Measurements from ENCODE around the gene SLC5A11. TPM values are rescaled to one million over a fixed set of nuclear protein-coding genes. Genes with fewer than 3 reads are reported as not detected.

The SLC5A11 gene
- total RNA-seq, 1 experiment from 2014 or later = 0.47 TPM

DNA sequence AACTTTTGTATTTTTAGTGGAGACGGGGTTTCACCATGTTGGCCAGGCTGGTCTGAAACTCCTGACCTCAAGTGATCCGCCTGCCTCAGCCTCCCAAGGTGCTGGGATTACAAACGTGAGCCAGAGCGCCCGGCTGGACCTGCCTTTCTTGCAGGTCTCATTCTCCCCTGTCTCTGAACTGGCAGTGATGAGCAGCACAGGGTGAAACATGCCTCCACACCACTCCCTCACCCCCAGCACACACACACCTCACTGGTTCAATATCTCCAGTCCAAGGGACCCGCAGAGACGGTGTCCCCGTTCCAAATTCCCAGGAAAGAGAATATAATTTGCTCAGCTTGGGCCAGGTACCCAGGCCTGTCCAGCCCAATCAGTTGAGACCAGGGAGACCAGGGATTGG, 23.3 kb downstream of the SLC5A11 start:
- POLR2A ChIA-PET = no interaction called here
- Histone ChIP-seq H3K4me3 (replicated peaks in 1 of 2; ENCODE audit: low read depth in 1 of 2, low read length in 2 of 2) (no peak overlapping the region), H4K20me1 (ENCODE audit: insufficient read depth) (no peaks in the 10 kb centered on the region), H3K9me3 (ENCODE audit: control insufficient read depth in 1 of 2, insufficient read depth in 1 of 2, low read depth in 1 of 2, low read length in 2 of 2) (no peaks in the 10 kb centered on the region), H3K27ac (ENCODE audit: low read depth, low read length) (no peak overlapping the region), H3K9ac (ENCODE audit: low read length) (no peak overlapping the region), H3K79me2 (ENCODE audit: insufficient read depth, low read length) (no peaks in the 10 kb centered on the region), H3K4me1 (ENCODE audit: control insufficient read depth in 1 of 2, insufficient read depth in 2 of 2, low read length in 2 of 2) (no peaks in the 10 kb centered on the region), H3K9me2 (ENCODE audit: insufficient read depth) (no peaks in the 10 kb centered on the region), H3K4me2 (ENCODE audit: low read length) (no peak overlapping the region), H2AFZ (ENCODE audit: low read depth, low read length, poor library complexity, severe bottlenecking) (no peak overlapping the region), H3K27me3 (ENCODE audit: insufficient read depth, low read length) (no peaks in the 10 kb centered on the region), H3K36me3 (ENCODE audit: control insufficient read depth in 1 of 2, insufficient read depth in 2 of 2, low read length in 2 of 2) (no peaks in the 10 kb centered on the region)
- DNase-seq (ENCODE audit: low read depth, low spot score) = no peak
- TF ChIP-seq CBX3 (IDR thresholded peaks at IDR 0.05; ENCODE audit: low read depth) = no peak
- TF ChIP-seq, protein P1, sequence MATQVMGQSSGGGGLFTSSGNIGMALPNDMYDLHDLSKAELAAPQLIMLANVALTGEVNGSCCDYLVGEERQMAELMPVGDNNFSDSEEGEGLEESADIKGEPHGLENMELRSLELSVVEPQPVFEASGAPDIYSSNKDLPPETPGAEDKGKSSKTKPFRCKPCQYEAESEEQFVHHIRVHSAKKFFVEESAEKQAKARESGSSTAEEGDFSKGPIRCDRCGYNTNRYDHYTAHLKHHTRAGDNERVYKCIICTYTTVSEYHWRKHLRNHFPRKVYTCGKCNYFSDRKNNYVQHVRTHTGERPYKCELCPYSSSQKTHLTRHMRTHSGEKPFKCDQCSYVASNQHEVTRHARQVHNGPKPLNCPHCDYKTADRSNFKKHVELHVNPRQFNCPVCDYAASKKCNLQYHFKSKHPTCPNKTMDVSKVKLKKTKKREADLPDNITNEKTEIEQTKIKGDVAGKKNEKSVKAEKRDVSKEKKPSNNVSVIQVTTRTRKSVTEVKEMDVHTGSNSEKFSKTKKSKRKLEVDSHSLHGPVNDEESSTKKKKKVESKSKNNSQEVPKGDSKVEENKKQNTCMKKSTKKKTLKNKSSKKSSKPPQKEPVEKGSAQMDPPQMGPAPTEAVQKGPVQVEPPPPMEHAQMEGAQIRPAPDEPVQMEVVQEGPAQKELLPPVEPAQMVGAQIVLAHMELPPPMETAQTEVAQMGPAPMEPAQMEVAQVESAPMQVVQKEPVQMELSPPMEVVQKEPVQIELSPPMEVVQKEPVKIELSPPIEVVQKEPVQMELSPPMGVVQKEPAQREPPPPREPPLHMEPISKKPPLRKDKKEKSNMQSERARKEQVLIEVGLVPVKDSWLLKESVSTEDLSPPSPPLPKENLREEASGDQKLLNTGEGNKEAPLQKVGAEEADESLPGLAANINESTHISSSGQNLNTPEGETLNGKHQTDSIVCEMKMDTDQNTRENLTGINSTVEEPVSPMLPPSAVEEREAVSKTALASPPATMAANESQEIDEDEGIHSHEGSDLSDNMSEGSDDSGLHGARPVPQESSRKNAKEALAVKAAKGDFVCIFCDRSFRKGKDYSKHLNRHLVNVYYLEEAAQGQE (IDR thresholded peaks at IDR 0.05; ENCODE audit: low read depth) = no peak
- no peak for TF ChIP-seq FOSL1 (IDR thresholded peaks at IDR 0.05; ENCODE audit: low read depth)
- TF ChIP-seq, protein P2, sequence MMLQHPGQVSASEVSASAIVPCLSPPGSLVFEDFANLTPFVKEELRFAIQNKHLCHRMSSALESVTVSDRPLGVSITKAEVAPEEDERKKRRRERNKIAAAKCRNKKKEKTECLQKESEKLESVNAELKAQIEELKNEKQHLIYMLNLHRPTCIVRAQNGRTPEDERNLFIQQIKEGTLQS (IDR thresholded peaks at IDR 0.05) = no peak
- TF ChIP-seq, protein P3, sequence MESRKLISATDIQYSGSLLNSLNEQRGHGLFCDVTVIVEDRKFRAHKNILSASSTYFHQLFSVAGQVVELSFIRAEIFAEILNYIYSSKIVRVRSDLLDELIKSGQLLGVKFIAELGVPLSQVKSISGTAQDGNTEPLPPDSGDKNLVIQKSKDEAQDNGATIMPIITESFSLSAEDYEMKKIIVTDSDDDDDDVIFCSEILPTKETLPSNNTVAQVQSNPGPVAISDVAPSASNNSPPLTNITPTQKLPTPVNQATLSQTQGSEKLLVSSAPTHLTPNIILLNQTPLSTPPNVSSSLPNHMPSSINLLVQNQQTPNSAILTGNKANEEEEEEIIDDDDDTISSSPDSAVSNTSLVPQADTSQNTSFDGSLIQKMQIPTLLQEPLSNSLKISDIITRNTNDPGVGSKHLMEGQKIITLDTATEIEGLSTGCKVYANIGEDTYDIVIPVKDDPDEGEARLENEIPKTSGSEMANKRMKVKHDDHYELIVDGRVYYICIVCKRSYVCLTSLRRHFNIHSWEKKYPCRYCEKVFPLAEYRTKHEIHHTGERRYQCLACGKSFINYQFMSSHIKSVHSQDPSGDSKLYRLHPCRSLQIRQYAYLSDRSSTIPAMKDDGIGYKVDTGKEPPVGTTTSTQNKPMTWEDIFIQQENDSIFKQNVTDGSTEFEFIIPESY (IDR thresholded peaks at IDR 0.05; ENCODE audit: extremely low read depth, insufficient replicate concordance, low read length) = no peak
- TF ChIP-seq, protein P4, sequence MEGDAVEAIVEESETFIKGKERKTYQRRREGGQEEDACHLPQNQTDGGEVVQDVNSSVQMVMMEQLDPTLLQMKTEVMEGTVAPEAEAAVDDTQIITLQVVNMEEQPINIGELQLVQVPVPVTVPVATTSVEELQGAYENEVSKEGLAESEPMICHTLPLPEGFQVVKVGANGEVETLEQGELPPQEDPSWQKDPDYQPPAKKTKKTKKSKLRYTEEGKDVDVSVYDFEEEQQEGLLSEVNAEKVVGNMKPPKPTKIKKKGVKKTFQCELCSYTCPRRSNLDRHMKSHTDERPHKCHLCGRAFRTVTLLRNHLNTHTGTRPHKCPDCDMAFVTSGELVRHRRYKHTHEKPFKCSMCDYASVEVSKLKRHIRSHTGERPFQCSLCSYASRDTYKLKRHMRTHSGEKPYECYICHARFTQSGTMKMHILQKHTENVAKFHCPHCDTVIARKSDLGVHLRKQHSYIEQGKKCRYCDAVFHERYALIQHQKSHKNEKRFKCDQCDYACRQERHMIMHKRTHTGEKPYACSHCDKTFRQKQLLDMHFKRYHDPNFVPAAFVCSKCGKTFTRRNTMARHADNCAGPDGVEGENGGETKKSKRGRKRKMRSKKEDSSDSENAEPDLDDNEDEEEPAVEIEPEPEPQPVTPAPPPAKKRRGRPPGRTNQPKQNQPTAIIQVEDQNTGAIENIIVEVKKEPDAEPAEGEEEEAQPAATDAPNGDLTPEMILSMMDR (IDR thresholded peaks at IDR 0.05 in 2 of 3, conservative IDR thresholded peaks at IDR 0.05 in 1 of 3; ENCODE audit: borderline replicate concordance in 1 of 3, insufficient read depth in 1 of 3, low read depth in 2 of 3, low read length in 2 of 3) = no peak
- no peak for TF ChIP-seq EGR1 (IDR thresholded peaks at IDR 0.05; ENCODE audit: low read depth)
- TF ChIP-seq RAD21 (IDR thresholded peaks at IDR 0.05; ENCODE audit: low read depth) = no peak
- no peak for TF ChIP-seq ZNF274 (IDR thresholded peaks at IDR 0.05; ENCODE audit: low read depth, low read length)
- no peak for TF ChIP-seq SP1 (IDR thresholded peaks at IDR 0.05; ENCODE audit: low read depth)
- no peak for TF ChIP-seq POLR2A (IDR thresholded peaks at IDR 0.05; ENCODE audit: borderline replicate concordance, extremely low read depth, insufficient read depth, insufficient read length)
- RAD21 ChIA-PET (ENCODE audit: low non-redundant PET in 1 of 2, low total read pairs in 2 of 2, uncharacterized antibody in 2 of 2, unreplicated experiment in 2 of 2) = no interaction called here
- intact Hi-C loops (cut with micrococcal nuclease) = no loop called here
- CTCF ChIA-PET = no interaction called here
- no peak for ATAC-seq
- BruUV-seq (replicated peaks) = no TSS peak

Measured in HCT116 (cell line).